Psoas muscle (tissue), 8 donors: Measurements from ENCODE around the gene CASP8. TPM values are rescaled to one million over a fixed set of nuclear protein-coding genes. Genes with fewer than 3 reads are reported as not detected.
"Not testable (repeated sequence)": the region's sequence is repeated elsewhere in the genome, so short reads cannot be mapped to it uniquely, and the experiment has no call there.

Source experiments
- ATAC-seq, 4 donors: fragments of 200-7000 bp; cut with Tn5 transposase; one replicate each; pipeline ENCODE4 v1.9.1; 2020; ENCODE audit warnings: moderate library complexity in 3 of 4, mild to moderate bottlenecking in 2 of 4
- DNase-seq, 2 donors: peaks; one replicate each; pipeline ENCODE4 v3.0.0-alpha.2; 2020
- H3K27ac ChIP-seq: fragments of 200-600 bp; one replicate; pipeline ENCODE4 v1.8.0; 2022
- H3K27me3 ChIP-seq, 3 donors: fragments of 200-600 bp in 1 of 3; one replicate each; pipeline versions ENCODE4 v1.6.1 to v1.8.0; 2013 to 2022; ENCODE audit warnings: low read length in 2 of 3, mild to moderate bottlenecking in 2 of 3, moderate library complexity in 1 of 3; ENCODE audit not compliant: insufficient read depth in 3 of 3
- H3K36me3 ChIP-seq, 2 donors: fragments of 200-600 bp in 1 of 2; one replicate each; pipeline versions ENCODE4 v1.6.1 to v1.8.0; 2013 to 2022; ENCODE audit warnings: low read depth in 1 of 2, mild to moderate bottlenecking in 1 of 2, moderate library complexity in 1 of 2; ENCODE audit not compliant: insufficient read depth in 1 of 2
- H3K4me1 ChIP-seq: fragments of 200-600 bp; one replicate; pipeline ENCODE4 v1.8.0; 2022
- H3K4me3 ChIP-seq: fragments of 200-600 bp; one replicate; pipeline ENCODE4 v1.8.0; 2022; ENCODE audit warnings: mild to moderate bottlenecking
- H3K9me3 ChIP-seq: fragments of 200-600 bp; one replicate; pipeline ENCODE4 v1.8.0; 2022
- WGBS, 3 donors: extraction: QIAGEN DNeasy Blood & Tissue Kit; methylation state at CpG; one replicate each; pipeline versions ENCODE4 v1.1.6 to v1.1.7; 2013; 5-methylcytosine and 5-hydroxymethylcytosine counted together
- intact Hi-C, 2 donors: fragments of 100-400 bp; cut with DNase I; formaldehyde crosslinking; loops; one replicate each; pipeline versions ENCODE4 v1.11.0 to v1.14.2; 2022
- polyA plus RNA-seq, 3 donors: library from polyadenylated mRNA; stranded (reverse); fragments of 200-250 nt; gene quantifications; one replicate each; pipeline ENCODE4 v1.2.3, GENCODE V29; 2013
- total RNA-seq, 4 donors: library from RNA; stranded (reverse); fragmentation: NEBNext Ultra II Directional in 2 of 4; extraction: Animal tissue kit (Norgen Biotek cat#: 25700) in 2 of 4; gene quantifications; one replicate each; pipeline versions ENCODE4 v1.2.1 to v1.2.4, GENCODE V29; 2021 to 2023
- TF ChIP-seq, protein P1 (sequence below): fragments of 200-600 bp; IDR thresholded peaks from one replicate; pipeline ENCODE4 v1.8.0; 2022; ENCODE audit warnings: antibody characterized with exemption
- donor health status: healthy with polysubstance abuse.
- donor health status: DM: no; HTN: no; CAD: no; lungs with moderate emphysema.
- donor health status: Bipolar disorder and iron deficiency.
- donor health status: healthy.
- donor health status: DM: yes; HTN: yes; CAD: no.
- donor health status: DM: no; HTN: no; CAD: no.
- donor health status: DM: no; HTN: no; CAD: no.
- donor health status: DM: yes; HTN: yes; CAD: no.

CASP8 gene
- total and polyA plus RNA-seq, 7 donors, result 0.87 to 3.5 (median 2.3) TPM

DNA sequence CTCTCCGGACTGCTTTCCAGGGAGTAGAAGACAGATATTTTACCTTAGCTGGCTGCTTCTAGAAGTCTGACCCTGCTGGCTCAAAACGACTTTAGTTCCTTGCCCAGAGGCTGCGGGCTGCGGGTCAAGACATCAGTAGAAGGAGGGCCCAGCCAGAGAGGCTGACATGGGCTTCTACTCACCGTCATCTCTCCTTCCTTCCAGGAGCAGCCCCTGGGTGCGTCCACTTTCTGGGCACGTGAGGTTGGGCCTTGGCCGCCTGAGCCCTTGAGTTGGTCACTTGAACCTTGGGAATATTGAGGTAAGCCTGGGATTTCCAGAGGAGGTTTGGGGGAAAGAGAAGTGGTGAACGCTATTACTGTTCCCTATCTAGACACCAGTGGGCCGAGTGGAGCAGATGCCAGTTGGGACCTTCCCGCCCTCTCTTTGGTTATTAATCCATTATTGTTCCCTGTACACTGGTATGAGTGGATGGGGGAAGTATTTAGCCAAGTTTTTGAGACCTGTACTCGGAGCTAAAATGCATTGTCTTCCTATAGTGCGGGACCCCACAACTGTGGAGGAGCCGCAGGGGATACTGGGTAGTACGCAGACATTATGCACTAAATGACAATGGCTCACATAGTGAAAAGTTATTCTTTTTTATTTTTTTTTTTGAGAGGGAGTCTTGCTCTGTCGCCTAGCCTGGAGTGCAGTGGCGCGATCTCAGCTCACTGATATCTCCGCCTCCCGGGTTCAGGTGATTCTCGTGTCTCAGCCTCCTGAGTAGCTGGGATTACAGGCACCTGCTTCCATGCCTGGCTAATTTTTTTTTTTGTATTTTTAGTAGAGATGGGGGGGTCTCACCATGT is 26.3 kb upstream of the CASP8 start:
- WGBS, 3 donors, result 86 to 90% (median 89%) methylated on average over 21 of the region's 21 CpGs
- Histone ChIP-seq H3K36me3 (no peaks in the 10 kb centered on the region), H3K27ac (peak overlapping the region; percentile 13), H3K27me3 (no peaks in the 10 kb centered on the region), H3K4me3 (peak overlapping the region; percentile 45), H3K9me3 (no peaks in the 10 kb centered on the region), H3K4me1 (peaks cover 3% of the 10 kb centered on the region)
- no peak for ATAC-seq
- intact Hi-C loops, result loop anchor here in 1 of 2 donors (5.0 kb wide), 1 partner anchor 52 kb away; the partner anchor contains the start of gene CASP10
- TF ChIP-seq, protein P1, sequence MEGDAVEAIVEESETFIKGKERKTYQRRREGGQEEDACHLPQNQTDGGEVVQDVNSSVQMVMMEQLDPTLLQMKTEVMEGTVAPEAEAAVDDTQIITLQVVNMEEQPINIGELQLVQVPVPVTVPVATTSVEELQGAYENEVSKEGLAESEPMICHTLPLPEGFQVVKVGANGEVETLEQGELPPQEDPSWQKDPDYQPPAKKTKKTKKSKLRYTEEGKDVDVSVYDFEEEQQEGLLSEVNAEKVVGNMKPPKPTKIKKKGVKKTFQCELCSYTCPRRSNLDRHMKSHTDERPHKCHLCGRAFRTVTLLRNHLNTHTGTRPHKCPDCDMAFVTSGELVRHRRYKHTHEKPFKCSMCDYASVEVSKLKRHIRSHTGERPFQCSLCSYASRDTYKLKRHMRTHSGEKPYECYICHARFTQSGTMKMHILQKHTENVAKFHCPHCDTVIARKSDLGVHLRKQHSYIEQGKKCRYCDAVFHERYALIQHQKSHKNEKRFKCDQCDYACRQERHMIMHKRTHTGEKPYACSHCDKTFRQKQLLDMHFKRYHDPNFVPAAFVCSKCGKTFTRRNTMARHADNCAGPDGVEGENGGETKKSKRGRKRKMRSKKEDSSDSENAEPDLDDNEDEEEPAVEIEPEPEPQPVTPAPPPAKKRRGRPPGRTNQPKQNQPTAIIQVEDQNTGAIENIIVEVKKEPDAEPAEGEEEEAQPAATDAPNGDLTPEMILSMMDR, result no peak
- DNase-seq, result no peak

DNA sequence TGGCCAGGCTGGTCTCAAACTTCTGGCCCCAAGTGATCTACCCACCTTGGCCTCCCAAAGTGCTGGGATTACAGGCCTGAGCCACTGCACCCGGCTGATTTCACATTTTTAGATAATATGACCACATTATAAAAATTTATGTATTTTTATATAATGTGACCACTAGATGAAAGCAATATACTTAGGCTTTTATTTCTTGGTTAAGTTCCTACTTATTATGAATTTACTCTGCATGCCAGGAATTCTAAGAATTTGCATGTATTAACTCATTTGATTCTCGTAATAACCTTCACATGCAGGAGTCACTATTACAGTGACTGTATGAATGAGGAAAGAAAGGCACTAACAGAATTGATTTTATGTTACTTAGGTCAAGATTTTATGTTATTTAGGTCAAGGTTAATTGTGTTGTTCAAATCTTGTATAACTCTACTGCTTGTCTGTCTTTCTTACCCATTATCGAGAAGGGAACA is 25.6 kb upstream of the CASP8 start:
- H3K27me3 ChIP-seq, result no peaks in the 10 kb centered on the region
- H3K9me3 ChIP-seq, result no peaks in the 10 kb centered on the region
- TF ChIP-seq, protein P1, result no peak
- ATAC-seq (no peak), DNase-seq (no peak)
- no peaks in the 10 kb centered on the region for H3K36me3 ChIP-seq
- H3K4me3 ChIP-seq, result no peak overlapping the region
- no peak overlapping the region for H3K27ac ChIP-seq
- H3K4me1 ChIP-seq, result peaks cover 3% of the 10 kb centered on the region
- WGBS, 3 donors, result 79 to 87% (median 80%) methylated on average over 3 of the region's 3 CpGs
- intact Hi-C loops, result loop anchor here in 1 of 2 donors (5.0 kb wide), 2 partner anchors 52 to 128 kb away; partner anchors contain the start of gene CASP10

DNA sequence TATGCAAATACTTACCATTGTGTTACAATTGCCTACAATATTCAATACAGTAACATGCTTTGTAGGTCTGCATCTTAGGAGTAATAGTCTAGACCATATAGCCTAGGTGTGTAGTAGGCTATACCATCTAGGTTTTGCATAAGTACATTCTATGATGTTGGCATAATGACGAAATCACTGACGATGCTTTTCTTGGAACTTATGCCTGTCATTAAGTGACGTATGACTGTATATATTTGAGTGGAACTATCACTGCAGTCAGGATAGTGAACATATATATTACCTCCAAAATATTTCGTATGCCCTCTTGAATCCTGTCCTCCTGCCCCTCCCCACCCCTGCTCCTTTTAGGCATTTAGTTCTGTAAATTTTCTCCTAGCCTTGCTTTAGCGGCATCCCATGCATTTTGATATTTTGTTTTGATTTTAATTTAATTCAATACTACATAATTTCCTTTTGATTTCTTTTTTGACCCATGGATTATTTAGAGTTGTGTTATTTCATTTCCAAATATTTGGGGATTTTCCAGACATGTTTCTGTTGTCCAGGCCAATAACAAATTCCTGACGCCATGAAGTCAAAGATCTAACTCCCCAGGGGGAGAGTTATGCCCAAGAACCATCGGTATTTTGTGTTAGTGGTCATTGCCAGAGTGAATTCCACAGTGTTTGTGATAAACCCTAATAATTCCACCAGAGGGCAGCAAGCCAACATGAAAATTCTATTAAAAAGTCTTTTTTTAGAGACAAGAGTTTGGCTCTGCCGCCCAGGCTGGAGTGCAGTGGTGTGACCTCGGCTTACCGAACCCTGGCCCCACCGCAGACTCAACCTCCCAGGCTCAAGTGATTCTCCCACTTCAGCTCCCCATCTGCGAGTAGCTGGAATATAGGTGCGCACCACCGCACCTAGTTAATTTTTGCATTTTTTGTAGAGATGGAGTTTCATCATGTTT is 24.2 kb upstream of the CASP8 start:
- TF ChIP-seq, protein P1, result peak; percentile 40
- intact Hi-C loops, result loop anchor here in 1 of 2 donors (5.0 kb wide), 1 partner anchor 126 kb away; no protein-coding TSS in a partner anchor
- ATAC-seq (peak in 3 of 4 donors; percentile 25 to 50 (median 48)), DNase-seq (peak; percentile 36 to 58)
- Histone ChIP-seq H3K4me1 (peaks cover 3% of the 10 kb centered on the region), H3K36me3 (no peaks in the 10 kb centered on the region), H3K4me3 (peak overlapping the region; percentile 20), H3K27ac (no peak overlapping the region), H3K27me3 (no peaks in the 10 kb centered on the region), H3K9me3 (no peaks in the 10 kb centered on the region)
- 28 to 38% (median 30%) methylated on average over 14 of the region's 14 CpGs for WGBS, 3 donors

DNA sequence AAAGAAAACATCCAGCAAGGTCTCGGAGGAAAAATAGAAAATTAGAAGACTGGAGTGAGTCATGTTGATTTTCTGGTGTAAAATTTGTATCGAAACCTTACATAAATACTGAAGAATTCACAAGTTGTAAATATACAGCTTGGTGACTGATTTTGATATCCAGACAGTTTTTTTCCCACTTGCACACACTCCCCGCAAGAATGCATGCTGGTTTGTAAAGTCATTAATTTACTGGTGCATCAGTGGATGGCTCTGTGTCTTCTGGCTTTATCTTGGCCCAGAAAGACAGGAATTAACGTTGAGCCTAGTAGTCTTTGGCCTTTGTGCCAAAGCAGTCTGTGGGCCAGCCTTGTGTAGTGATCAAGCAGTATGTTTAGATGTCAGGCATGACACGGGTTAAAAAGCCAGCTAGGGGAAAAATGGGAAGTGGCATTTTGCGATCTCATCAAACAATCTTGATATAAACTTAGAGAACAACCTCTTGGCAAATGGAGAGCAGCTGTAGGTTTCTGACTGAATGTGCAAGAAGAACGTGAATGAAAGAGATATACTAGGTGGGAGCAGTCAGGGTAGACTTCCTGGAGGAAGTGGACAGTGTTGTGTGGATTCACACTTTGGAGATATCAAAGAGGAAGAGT is 22.7 kb upstream of the CASP8 start:
- Histone ChIP-seq H3K4me1 (peaks cover 3% of the 10 kb centered on the region), H3K27me3 (no peaks in the 10 kb centered on the region), H3K27ac (no peak overlapping the region), H3K9me3 (peaks cover 8% of the 10 kb centered on the region), H3K4me3 (no peak overlapping the region), H3K36me3 (no peaks in the 10 kb centered on the region)
- no peak for DNase-seq
- ATAC-seq, result no peak
- intact Hi-C loops, result loop anchor here in 1 of 2 donors (5.0 kb wide), 1 partner anchor 125 kb away; no protein-coding TSS in a partner anchor
- TF ChIP-seq, protein P1, result no peak
- 56 to 59% (median 59%) methylated on average over 7 of the region's 7 CpGs for WGBS, 3 donors

DNA sequence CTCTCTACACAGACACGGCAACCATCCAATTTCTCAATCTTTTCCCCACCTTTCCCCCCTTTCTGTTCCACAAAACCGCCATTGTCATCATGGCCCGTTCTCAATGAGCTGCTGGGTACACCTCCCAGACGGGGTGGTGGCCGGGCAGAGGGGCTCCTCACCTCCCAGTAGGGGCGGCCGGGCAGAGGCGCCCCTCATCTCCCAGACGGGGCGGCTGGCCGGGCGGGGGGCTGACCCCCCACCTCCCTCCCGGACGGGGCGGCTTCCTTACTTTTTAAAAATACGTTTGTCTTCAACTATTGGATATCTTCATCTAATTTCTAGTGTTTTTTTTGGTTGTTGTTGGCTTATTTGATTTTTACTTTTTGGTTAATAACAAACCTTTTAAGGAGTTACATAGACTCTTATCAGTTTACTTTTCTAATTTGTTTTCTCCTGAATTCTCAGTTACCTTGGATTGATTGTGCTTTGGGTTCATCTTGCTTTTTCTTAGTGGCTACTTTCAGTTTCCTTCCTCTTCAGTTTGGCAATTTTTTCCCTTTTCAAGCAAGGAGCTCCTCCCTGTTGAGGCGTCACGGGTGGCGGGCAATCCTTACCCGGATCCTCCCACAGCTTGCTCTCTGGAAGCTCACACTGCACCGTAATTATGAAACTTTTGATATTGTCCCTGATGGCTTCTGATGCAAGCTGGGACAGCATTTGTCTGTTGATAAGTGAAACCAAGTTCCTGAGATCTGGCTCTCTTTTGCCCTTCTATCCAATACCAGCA is 21.0 kb upstream of the CASP8 start:
- not testable (repeated sequence) for H3K4me3 ChIP-seq, H3K27me3 ChIP-seq, H3K36me3 ChIP-seq, H3K4me1 ChIP-seq, H3K9me3 ChIP-seq
- peak; percentile 77 to 89 for DNase-seq
- peak overlapping the region; percentile 21 for H3K27ac ChIP-seq
- intact Hi-C loops, result loop anchor here in 1 of 2 donors (5.0 kb wide), 1 partner anchor 123 kb away; no protein-coding TSS in a partner anchor
- peak in 3 of 4 donors; percentile 61 to 71 (median 64) for ATAC-seq
- 83 to 88% (median 85%) methylated on average over 18 to 20 of the region's 21 CpGs for WGBS, 3 donors
